SJSA1 (cell line): ENCODE data around the gene AFG1L. TPM values are rescaled to one million over a fixed set of nuclear protein-coding genes. Genes with fewer than 3 reads are reported as not detected.
A peak's percentile ranks its signal among the peaks of the same experiment; 100 is the strongest.

Experiments
- DNase-seq, 2 experiments: peaks; one replicate each; pipeline ENCODE4 v3.0.0-alpha.2; 2015 to 2020; ENCODE audit warnings: low spot score in 2 of 2, low read depth in 1 of 2
- H3K27ac ChIP-seq: fragments of 250-450 bp; sonication (Bioruptor Pico); 2 replicates; pipeline ENCODE4 v1.5.1; 2020; ENCODE audit warnings: mild to moderate bottlenecking, moderate library complexity
- H3K27me3 ChIP-seq: fragments of 250-450 bp; sonication (Bioruptor Pico); replicated peaks from 2 replicates; pipeline ENCODE4 v1.5.1; 2020; ENCODE audit warnings: mild to moderate bottlenecking, moderate library complexity
- H3K36me3 ChIP-seq: fragments of 250-450 bp; sonication (Bioruptor Pico); 2 replicates; pipeline ENCODE4 v1.5.1; 2020; ENCODE audit warnings: mild to moderate bottlenecking
- H3K4me1 ChIP-seq: fragments of 250-450 bp; sonication (Bioruptor Pico); replicated peaks from 2 replicates; pipeline ENCODE4 v1.6.1; 2021; ENCODE audit warnings: mild to moderate bottlenecking
- H3K4me3 ChIP-seq: fragments of 250-450 bp; sonication (Bioruptor Pico); 2 replicates; pipeline ENCODE4 v1.5.1; 2020; ENCODE audit warnings: mild to moderate bottlenecking
- H3K9me3 ChIP-seq: fragments of 250-450 bp; sonication (Bioruptor Pico); replicated peaks from 2 replicates; pipeline ENCODE4 v1.5.1; 2020; ENCODE audit warnings: mild to moderate bottlenecking
- total RNA-seq: library from RNA; depleted of rRNA; stranded (reverse); fragments of >200 nt; shearing (Covaris generic); gene quantifications from 2 replicates; pipeline ENCODE4 v1.2.3, GENCODE V29; 2014

AFG1L gene
- total RNA-seq, 1 experiment from 2014 or later, result 3.0 TPM

GRCh38 chr6:108476847-108477430 is 182.1 kb downstream of the AFG1L start:
- no peak for DNase-seq
- H3K4me3 ChIP-seq, result no peak overlapping the region
- no peaks in the 10 kb centered on the region for H3K4me1 ChIP-seq
- H3K27me3 ChIP-seq, result no peaks in the 10 kb centered on the region
- no peak overlapping the region for H3K27ac ChIP-seq
- H3K36me3 ChIP-seq, result no peaks in the 10 kb centered on the region
- H3K9me3 ChIP-seq, result no peaks in the 10 kb centered on the region

- H3K4me1 ChIP-seq, result no peaks in the 10 kb centered on the region
- H3K4me3 ChIP-seq, result no peak overlapping the region
- H3K27me3 ChIP-seq, result no peaks in the 10 kb centered on the region
- H3K36me3 ChIP-seq, result no peaks in the 10 kb centered on the region
- H3K27ac ChIP-seq, result no peak overlapping the region
- no peaks in the 10 kb centered on the region for H3K9me3 ChIP-seq
- DNase-seq, result no peak
Observed at GRCh38 chr6:108482559-108482958, 187.7 kb downstream of the AFG1L start.

GRCh38 chr6:108484016-108484415 is 189.2 kb downstream of the AFG1L start:
- DNase-seq, result no peak
- Histone ChIP-seq H3K4me3 (no peak overlapping the region), H3K36me3 (no peaks in the 10 kb centered on the region), H3K4me1 (no peaks in the 10 kb centered on the region), H3K9me3 (no peaks in the 10 kb centered on the region), H3K27me3 (no peaks in the 10 kb centered on the region), H3K27ac (no peak overlapping the region)

GRCh38 chr6:108489699-108490098 is 194.8 kb downstream of the AFG1L start:
- Histone ChIP-seq H3K36me3 (no peaks in the 10 kb centered on the region), H3K27me3 (no peaks in the 10 kb centered on the region), H3K4me3 (no peak overlapping the region), H3K4me1 (no peaks in the 10 kb centered on the region), H3K27ac (no peak overlapping the region), H3K9me3 (no peaks in the 10 kb centered on the region)
- DNase-seq, result no peak

- peak in 1 of 2 experiments; percentile 24 for DNase-seq
- H3K9me3 ChIP-seq, result no peaks in the 10 kb centered on the region
- no peaks in the 10 kb centered on the region for H3K4me1 ChIP-seq
- H3K4me3 ChIP-seq, result no peak overlapping the region
- H3K27ac ChIP-seq, result no peak overlapping the region
- no peaks in the 10 kb centered on the region for H3K36me3 ChIP-seq
- H3K27me3 ChIP-seq, result no peaks in the 10 kb centered on the region
Observed at GRCh38 chr6:108492131-108492766, 197.4 kb downstream of the AFG1L start.

GRCh38 chr6:108494434-108494833 is 199.6 kb downstream of the AFG1L start:
- Histone ChIP-seq H3K27me3 (no peaks in the 10 kb centered on the region), H3K9me3 (no peaks in the 10 kb centered on the region), H3K36me3 (no peaks in the 10 kb centered on the region), H3K27ac (no peak overlapping the region), H3K4me3 (no peak overlapping the region), H3K4me1 (no peaks in the 10 kb centered on the region)
- DNase-seq, result no peak

- DNase-seq, result peak in 1 of 2 experiments; percentile 5
- Histone ChIP-seq H3K4me1 (no peaks in the 10 kb centered on the region), H3K36me3 (no peaks in the 10 kb centered on the region), H3K27ac (no peak overlapping the region), H3K4me3 (no peak overlapping the region), H3K27me3 (no peaks in the 10 kb centered on the region), H3K9me3 (no peaks in the 10 kb centered on the region)
Observed at GRCh38 chr6:108497883-108498282, 203.0 kb downstream of the AFG1L start.

- no peak for DNase-seq
- Histone ChIP-seq H3K36me3 (no peaks in the 10 kb centered on the region), H3K9me3 (no peaks in the 10 kb centered on the region), H3K4me1 (no peaks in the 10 kb centered on the region), H3K4me3 (no peak overlapping the region), H3K27me3 (no peaks in the 10 kb centered on the region), H3K27ac (no peak overlapping the region)
Observed at GRCh38 chr6:108501559-108501958, 206.7 kb downstream of the AFG1L start.

GRCh38 chr6:108502832-108503231 is 208.0 kb downstream of the AFG1L start:
- H3K36me3 ChIP-seq, result no peaks in the 10 kb centered on the region
- H3K27ac ChIP-seq, result no peak overlapping the region
- no peaks in the 10 kb centered on the region for H3K27me3 ChIP-seq
- H3K4me1 ChIP-seq, result no peaks in the 10 kb centered on the region
- H3K4me3 ChIP-seq, result no peak overlapping the region
- DNase-seq, result no peak
- H3K9me3 ChIP-seq, result no peaks in the 10 kb centered on the region

GRCh38 chr6:108507316-108507715 is 212.5 kb downstream of the AFG1L start:
- Histone ChIP-seq H3K27me3 (no peaks in the 10 kb centered on the region), H3K4me1 (no peaks in the 10 kb centered on the region), H3K27ac (no peak overlapping the region), H3K9me3 (no peaks in the 10 kb centered on the region), H3K36me3 (no peaks in the 10 kb centered on the region), H3K4me3 (no peak overlapping the region)
- DNase-seq, result no peak

GRCh38 chr6:108510461-108511319 is 215.8 kb downstream of the AFG1L start:
- DNase-seq, result no peak
- Histone ChIP-seq H3K9me3 (no peaks in the 10 kb centered on the region), H3K27ac (no peak overlapping the region), H3K4me3 (no peak overlapping the region), H3K36me3 (no peaks in the 10 kb centered on the region), H3K27me3 (no peaks in the 10 kb centered on the region), H3K4me1 (no peaks in the 10 kb centered on the region)

GRCh38 chr6:108518714-108519576 is 224.1 kb downstream of the AFG1L start:
- H3K9me3 ChIP-seq, result no peaks in the 10 kb centered on the region
- H3K4me1 ChIP-seq, result no peaks in the 10 kb centered on the region
- no peak overlapping the region for H3K4me3 ChIP-seq
- peak in 1 of 2 experiments; percentile 14 for DNase-seq
- no peak overlapping the region for H3K27ac ChIP-seq
- no peaks in the 10 kb centered on the region for H3K36me3 ChIP-seq
- H3K27me3 ChIP-seq, result no peaks in the 10 kb centered on the region

- H3K4me3 ChIP-seq, result no peak overlapping the region
- no peaks in the 10 kb centered on the region for H3K27me3 ChIP-seq
- no peak overlapping the region for H3K27ac ChIP-seq
- H3K36me3 ChIP-seq, result no peaks in the 10 kb centered on the region
- no peaks in the 10 kb centered on the region for H3K4me1 ChIP-seq
- H3K9me3 ChIP-seq, result no peaks in the 10 kb centered on the region
- no peak for DNase-seq
Observed at GRCh38 chr6:108521616-108522107, 226.8 kb downstream of the AFG1L start.
